ENCODE results near the gene ARHGAP19.

DNA sequence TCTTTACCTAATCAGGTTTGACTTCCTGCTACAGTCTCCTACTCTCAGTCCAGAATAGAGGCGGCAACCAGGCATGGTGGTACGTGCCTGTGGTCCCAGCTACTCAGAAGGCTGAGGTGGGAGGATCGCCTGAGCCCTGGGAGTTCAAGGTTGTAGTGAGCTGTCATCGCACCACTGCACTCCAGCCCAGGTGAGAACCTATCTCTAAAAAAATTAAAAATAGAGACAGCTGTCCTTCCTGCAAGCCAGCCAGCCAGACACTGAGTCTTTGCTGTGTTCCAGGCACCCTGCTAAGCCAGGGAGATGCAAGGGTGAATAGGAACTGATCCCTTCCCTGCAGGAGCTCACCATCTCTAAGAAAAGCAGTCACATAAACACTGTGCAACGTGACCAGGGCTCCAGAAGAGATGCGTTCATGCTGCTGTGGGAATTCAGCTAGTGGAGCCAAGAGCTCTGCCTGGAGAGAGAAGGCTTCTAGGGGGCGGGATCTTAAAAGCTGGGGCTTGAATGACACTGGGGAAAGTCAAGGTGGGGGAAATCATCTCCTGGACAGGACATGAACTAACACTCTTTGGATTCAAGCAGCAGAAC is 84.6 kb downstream of the ARHGAP19 start:
- TF ChIP-seq, protein P1, sequence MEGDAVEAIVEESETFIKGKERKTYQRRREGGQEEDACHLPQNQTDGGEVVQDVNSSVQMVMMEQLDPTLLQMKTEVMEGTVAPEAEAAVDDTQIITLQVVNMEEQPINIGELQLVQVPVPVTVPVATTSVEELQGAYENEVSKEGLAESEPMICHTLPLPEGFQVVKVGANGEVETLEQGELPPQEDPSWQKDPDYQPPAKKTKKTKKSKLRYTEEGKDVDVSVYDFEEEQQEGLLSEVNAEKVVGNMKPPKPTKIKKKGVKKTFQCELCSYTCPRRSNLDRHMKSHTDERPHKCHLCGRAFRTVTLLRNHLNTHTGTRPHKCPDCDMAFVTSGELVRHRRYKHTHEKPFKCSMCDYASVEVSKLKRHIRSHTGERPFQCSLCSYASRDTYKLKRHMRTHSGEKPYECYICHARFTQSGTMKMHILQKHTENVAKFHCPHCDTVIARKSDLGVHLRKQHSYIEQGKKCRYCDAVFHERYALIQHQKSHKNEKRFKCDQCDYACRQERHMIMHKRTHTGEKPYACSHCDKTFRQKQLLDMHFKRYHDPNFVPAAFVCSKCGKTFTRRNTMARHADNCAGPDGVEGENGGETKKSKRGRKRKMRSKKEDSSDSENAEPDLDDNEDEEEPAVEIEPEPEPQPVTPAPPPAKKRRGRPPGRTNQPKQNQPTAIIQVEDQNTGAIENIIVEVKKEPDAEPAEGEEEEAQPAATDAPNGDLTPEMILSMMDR (IDR thresholded peaks at IDR 0.05), result no peak
- TF ChIP-seq ZFX (IDR thresholded peaks at IDR 0.05; ENCODE audit: borderline replicate concordance), result no peak
